Memory B cell (primary cell): ENCODE results near the gene NECTIN2.

Experiments used
- ATAC-seq: fragments of 150-1000 bp; cut with Tn5 transposase; 2 replicates; pipeline ENCODE4 v1.10.0; 2021; ENCODE audit warnings: low read depth, mild to moderate bottlenecking, moderate library complexity
- DNase-seq, 2 donors: peaks; one replicate each; pipeline ENCODE4 v3.0.0; 2022; ENCODE audit warnings: low spot score in 2 of 2
- H3K27ac Mint-ChIP-seq: one replicate; pipeline ENCODE4 v1.8.0; 2022; ENCODE audit warnings: mild to moderate bottlenecking, moderate library complexity, mixed read lengths
- H3K27me3 Mint-ChIP-seq: one replicate; pipeline ENCODE4 v1.8.0; 2022; ENCODE audit warnings: mixed read lengths
- H3K36me3 Mint-ChIP-seq: one replicate; pipeline ENCODE4 v1.8.0; 2022; ENCODE audit warnings: mild to moderate bottlenecking, mixed read lengths
- H3K4me1 Mint-ChIP-seq: one replicate; pipeline ENCODE4 v1.8.0; 2022; ENCODE audit warnings: mixed read lengths
- H3K4me3 Mint-ChIP-seq: one replicate; pipeline ENCODE4 v1.8.0; 2022; ENCODE audit warnings: mild to moderate bottlenecking, moderate library complexity, mixed read lengths
- H3K9me3 Mint-ChIP-seq: one replicate; pipeline ENCODE4 v1.8.0; 2022; ENCODE audit warnings: mixed read lengths

NECTIN2 gene

DNA sequence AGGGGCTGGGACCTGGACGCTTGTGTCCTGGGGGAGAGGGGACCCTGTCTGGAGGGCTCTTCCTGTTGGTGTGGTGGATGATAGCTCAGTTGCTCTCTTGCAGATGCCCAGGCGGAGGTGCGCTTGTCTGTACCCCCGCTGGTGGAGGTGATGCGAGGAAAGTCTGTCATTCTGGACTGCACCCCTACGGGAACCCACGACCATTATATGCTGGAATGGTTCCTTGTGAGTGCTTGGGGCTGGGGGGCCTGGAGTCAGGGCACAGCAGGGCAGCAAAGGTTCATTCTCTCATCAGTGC, 35.0 kb upstream of the NECTIN2 start:
- Mint-ChIP-seq H3K36me3 (no peaks in the 10 kb centered on the region), H3K4me3 (no peak overlapping the region), H3K27me3 (peaks cover 24% of the 10 kb centered on the region), H3K9me3 (no peaks in the 10 kb centered on the region), H3K27ac (no peak overlapping the region), H3K4me1 (peaks cover 5% of the 10 kb centered on the region)
- DNase-seq: no peak
- ATAC-seq: no peak

DNA sequence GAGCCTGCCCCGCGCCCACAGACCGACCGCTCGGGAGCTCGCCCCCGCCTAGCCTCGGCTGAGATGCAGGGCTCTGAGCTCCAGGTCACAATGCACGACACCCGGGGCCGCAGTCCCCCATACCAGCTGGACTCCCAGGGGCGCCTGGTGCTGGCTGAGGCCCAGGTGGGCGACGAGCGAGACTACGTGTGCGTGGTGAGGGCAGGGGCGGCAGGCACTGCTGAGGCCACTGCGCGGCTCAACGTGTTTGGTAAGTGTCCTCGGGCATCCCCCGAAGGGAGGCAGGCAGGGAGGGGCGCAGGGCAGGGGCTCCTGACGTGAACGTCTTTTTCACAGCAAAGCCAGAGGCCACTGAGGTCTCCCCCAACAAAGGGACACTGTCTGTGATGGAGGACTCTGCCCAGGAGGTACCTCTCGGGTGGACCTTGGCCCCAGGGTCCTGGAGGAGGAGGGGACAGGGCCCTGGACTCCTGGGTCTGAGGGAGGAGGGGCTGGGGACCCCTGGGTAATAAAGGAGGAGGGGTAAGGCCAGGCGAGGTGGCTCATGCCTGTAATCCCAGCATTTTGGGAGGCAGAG, 33.9 kb upstream of the NECTIN2 start:
- H3K27ac Mint-ChIP-seq: no peak overlapping the region
- H3K4me3 Mint-ChIP-seq: no peak overlapping the region
- DNase-seq (no peak), ATAC-seq (no peak)
- H3K36me3 Mint-ChIP-seq: no peaks in the 10 kb centered on the region
- H3K27me3 Mint-ChIP-seq: peaks cover 21% of the 10 kb centered on the region
- H3K9me3 Mint-ChIP-seq: no peaks in the 10 kb centered on the region
- H3K4me1 Mint-ChIP-seq: peaks cover 5% of the 10 kb centered on the region

DNA sequence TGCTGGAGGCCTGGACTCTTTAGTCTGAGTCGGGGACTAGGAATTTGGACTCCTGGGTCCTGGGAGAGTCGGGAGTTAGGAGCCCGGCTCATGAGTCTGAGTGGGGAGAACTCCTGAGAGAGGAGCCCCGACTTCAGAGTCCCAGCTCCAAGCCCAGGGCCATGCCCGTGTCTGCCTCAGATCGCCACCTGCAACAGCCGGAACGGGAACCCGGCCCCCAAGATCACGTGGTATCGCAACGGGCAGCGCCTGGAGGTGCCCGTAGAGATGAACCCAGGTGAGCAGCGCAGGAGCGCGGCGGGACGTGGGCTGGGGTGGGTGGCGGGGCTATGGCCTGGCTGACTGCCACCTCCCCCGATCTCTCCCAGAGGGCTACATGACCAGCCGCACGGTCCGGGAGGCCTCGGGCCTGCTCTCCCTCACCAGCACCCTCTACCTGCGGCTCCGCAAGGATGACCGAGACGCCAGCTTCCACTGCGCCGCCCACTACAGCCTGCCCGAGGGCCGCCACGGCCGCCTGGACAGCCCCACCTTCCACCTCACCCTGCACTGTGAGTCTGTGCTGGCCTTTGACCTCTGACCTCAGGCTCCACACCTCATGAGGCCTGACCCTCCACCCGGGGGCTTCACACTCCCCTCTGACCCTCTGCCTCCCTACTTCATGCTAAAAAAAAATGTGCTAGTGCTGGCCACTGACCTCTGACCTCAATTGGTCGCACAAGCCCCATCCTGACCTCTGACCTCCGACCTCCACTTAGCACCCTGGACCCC, 32.8 kb upstream of the NECTIN2 start:
- Mint-ChIP-seq H3K27ac (no peak overlapping the region), H3K9me3 (no peaks in the 10 kb centered on the region), H3K4me3 (no peak overlapping the region), H3K4me1 (peaks cover 3% of the 10 kb centered on the region), H3K36me3 (no peaks in the 10 kb centered on the region), H3K27me3 (peaks cover 19% of the 10 kb centered on the region)
- ATAC-seq: no peak
- no peak for DNase-seq

DNA sequence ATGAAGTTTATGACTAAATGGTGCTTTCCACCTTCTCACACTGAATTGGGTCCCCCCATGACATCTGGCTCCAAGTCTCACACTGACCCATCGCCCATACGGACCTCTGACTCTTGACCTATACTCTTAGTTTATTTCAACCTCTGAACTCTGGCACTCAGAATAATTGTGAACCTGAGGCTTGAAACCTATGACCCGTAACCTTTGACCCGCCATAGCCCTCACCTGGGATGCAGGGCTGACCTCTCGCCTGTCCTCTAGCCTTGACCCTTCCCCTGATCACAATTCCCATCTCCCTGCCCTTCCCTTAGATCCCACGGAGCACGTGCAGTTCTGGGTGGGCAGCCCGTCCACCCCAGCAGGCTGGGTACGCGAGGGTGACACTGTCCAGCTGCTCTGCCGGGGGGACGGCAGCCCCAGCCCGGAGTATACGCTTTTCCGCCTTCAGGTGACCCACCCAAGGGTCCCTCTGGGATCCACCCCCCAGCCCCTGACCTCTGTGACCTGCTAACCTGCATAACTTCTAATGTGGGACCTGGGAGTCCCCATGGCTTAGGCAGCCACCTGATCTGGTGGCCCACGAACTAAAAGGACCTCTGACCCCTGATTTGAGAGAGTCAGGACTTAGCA, 32.1 kb upstream of the NECTIN2 start:
- ATAC-seq (no peak), DNase-seq (no peak)
- no peaks in the 10 kb centered on the region for H3K9me3 Mint-ChIP-seq
- H3K27me3 Mint-ChIP-seq: peaks cover 17% of the 10 kb centered on the region
- no peaks in the 10 kb centered on the region for H3K4me1 Mint-ChIP-seq
- no peaks in the 10 kb centered on the region for H3K36me3 Mint-ChIP-seq
- no peak overlapping the region for H3K4me3 Mint-ChIP-seq
- no peak overlapping the region for H3K27ac Mint-ChIP-seq

DNA sequence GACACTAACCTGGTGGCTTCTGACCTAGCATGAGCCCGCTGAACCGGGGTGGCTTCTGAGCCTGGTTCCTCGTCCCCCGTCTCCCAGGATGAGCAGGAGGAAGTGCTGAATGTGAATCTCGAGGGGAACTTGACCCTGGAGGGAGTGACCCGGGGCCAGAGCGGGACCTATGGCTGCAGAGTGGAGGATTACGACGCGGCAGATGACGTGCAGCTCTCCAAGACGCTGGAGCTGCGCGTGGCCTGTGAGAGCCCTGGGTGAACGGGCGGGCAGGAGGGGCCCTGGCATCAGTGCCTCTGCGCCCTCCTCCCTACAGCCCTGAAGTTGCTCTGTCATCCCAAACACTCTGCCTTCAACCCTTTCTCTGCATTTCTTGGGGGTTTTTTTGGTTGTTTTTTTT, 31.6 kb upstream of the NECTIN2 start:
- Mint-ChIP-seq H3K27ac (no peak overlapping the region), H3K9me3 (no peaks in the 10 kb centered on the region), H3K4me1 (no peaks in the 10 kb centered on the region), H3K27me3 (peaks cover 15% of the 10 kb centered on the region), H3K36me3 (no peaks in the 10 kb centered on the region), H3K4me3 (no peak overlapping the region)
- DNase-seq (no peak), ATAC-seq (no peak)

DNA sequence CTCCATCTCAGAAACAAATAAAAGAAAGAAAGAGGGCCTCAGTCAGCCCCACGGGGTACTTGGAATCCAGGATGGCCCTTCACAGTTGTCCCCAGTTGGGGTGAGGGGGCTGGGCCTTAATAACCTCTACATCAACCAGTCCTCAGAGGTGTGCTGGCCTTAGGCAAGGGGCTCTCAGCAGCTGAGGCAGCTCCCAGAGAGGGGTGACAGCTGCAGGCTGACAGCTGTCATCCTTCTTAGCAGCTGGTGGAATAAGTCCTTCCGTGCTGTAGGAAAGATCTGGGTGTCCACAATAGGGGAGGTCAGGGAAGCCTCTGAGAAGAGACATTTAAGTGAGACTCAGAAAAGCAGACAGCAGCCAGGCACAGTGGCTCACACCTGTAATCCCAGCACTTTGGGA, 29.8 kb upstream of the NECTIN2 start:
- Mint-ChIP-seq H3K4me1 (no peaks in the 10 kb centered on the region), H3K9me3 (no peaks in the 10 kb centered on the region), H3K27ac (no peak overlapping the region), H3K4me3 (no peak overlapping the region), H3K36me3 (no peaks in the 10 kb centered on the region), H3K27me3 (peaks cover 16% of the 10 kb centered on the region)
- ATAC-seq (no peak), DNase-seq (no peak)

DNA sequence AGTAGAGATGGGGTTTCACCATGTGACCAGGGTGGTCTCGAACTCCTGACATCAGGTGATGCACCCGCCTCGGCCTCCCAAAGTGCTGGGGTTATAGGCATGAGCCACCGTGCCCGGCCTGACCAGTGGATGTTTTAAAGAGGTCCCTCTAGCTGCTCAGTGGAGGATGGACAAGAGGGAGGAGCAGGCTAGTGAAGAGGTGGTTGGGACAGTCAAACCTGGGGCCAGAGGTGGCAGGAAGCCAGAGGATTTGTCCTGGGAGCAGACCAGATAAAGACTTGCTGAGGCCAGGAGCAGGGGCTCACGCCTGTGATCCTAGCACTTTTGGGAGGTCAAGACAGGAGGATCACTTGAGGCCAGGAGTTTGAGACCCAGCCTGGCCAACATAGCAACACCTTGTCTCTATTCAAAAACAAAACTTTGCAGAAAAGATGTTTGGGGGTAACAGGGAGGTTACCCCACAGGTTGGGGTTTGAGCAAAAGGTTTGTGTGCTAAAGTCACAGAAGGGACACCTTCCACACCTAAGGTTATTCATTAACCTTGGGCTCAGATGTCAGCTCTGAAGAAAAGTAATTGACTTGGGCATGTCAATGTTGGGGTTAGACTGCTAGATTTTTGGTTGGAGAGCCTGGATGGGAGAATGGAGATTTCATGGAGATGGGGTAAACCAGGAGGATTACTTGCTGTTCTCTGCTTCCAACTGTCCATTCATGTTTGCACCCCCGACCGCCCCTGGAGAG, 28.2 kb upstream of the NECTIN2 start:
- Mint-ChIP-seq H3K27ac (no peak overlapping the region), H3K4me3 (no peak overlapping the region), H3K27me3 (peaks cover 15% of the 10 kb centered on the region), H3K36me3 (no peaks in the 10 kb centered on the region), H3K4me1 (no peaks in the 10 kb centered on the region), H3K9me3 (no peaks in the 10 kb centered on the region)
- DNase-seq (no peak), ATAC-seq (no peak)

DNA sequence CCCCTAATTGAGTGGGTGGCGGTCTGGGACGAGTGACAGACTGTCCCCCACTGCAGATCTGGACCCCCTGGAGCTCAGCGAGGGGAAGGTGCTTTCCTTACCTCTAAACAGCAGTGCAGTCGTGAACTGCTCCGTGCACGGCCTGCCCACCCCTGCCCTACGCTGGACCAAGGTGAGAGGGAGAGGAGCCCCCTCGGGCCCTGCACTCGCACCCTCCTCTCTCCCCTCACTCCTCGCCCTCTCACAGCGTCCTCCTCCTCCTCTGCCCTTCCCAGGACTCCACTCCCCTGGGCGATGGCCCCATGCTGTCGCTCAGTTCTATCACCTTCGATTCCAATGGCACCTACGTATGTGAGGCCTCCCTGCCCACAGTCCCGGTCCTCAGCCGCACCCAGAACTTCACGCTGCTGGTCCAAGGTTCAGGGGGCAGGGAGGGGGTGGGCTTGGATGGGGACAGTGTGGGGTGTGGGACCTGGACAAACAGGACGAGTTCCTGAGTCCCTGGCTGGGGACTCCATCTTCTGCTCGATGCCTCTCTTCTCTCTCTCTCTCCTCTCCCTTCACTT, 27.5 kb upstream of the NECTIN2 start:
- Mint-ChIP-seq H3K4me1 (no peaks in the 10 kb centered on the region), H3K27ac (no peak overlapping the region), H3K4me3 (no peak overlapping the region), H3K36me3 (no peaks in the 10 kb centered on the region), H3K9me3 (no peaks in the 10 kb centered on the region), H3K27me3 (peaks cover 14% of the 10 kb centered on the region)
- ATAC-seq (no peak), DNase-seq (no peak)

DNA sequence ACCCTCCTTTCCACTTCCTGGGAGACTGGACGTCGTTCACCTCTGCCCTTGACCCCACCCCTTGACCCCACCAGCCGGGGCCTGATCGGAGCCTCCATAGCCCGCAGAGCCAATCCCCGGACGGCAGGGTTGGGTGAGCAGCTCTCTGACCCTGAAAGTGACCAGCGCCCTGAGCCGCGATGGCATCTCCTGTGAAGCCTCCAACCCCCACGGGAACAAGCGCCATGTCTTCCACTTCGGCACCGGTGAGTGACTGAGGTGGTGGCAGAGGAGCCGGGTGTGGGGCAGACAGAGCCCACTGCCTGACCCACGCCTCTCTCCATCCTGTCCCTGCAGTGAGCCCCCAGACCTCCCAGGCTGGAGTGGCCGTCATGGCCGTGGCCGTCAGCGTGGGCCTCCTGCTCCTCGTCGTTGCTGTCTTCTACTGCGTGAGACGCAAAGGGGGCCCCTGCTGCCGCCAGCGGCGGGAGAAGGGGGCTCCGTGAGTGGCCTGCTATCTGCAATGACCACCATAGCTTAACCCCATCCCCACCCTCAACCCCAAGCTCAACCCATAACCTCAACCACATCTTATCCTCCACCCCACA, 26.8 kb upstream of the NECTIN2 start:
- Mint-ChIP-seq H3K4me1 (no peaks in the 10 kb centered on the region), H3K4me3 (no peak overlapping the region), H3K27me3 (peaks cover 12% of the 10 kb centered on the region), H3K36me3 (no peaks in the 10 kb centered on the region), H3K27ac (no peak overlapping the region), H3K9me3 (no peaks in the 10 kb centered on the region)
- no peak for DNase-seq
- ATAC-seq: no peak

DNA sequence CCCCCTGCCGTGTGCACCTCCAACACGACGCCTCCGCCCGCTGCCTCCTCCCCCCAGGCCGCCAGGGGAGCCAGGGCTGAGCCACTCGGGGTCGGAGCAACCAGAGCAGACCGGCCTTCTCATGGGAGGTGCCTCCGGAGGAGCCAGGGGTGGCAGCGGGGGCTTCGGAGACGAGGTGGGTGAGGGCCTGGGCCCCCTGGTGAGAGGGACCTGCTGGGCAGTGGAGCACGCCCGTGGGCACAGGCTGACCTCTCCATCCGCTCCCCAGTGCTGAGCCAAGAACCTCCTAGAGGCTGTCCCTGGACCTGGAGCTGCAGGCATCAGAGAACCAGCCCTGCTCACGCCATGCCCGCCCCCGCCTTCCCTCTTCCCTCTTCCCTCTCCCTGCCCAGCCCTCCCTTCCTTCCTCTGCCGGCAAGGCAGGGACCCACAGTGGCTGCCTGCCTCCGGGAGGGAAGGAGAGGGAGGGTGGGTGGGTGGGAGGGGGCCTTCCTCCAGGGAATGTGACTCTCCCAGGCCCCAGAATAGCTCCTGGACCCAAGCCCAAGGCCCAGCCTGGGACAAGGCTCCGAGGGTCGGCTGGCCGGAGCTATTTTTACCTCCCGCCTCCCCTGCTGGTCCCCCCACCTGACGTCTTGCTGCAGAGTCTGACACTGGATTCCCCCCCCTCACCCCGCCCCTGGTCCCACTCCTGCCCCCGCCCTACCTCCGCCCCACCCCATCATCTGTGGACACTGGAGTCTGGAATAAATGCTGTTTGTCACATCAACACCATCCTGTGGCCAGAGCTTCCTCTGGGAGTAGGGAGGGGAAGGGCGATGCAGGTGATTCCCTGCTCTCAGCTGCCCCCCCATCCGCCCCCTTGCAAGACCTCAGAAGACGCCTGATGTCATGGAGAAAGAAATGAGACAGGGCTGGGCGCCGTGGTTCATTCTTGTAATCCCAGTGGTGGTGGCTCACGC, 25.2 kb upstream of the NECTIN2 start:
- no peak overlapping the region for H3K27ac Mint-ChIP-seq
- H3K36me3 Mint-ChIP-seq: no peaks in the 10 kb centered on the region
- no peak for ATAC-seq
- H3K27me3 Mint-ChIP-seq: peaks cover 11% of the 10 kb centered on the region
- no peak for DNase-seq
- no peaks in the 10 kb centered on the region for H3K9me3 Mint-ChIP-seq
- no peak overlapping the region for H3K4me3 Mint-ChIP-seq
- no peaks in the 10 kb centered on the region for H3K4me1 Mint-ChIP-seq

DNA sequence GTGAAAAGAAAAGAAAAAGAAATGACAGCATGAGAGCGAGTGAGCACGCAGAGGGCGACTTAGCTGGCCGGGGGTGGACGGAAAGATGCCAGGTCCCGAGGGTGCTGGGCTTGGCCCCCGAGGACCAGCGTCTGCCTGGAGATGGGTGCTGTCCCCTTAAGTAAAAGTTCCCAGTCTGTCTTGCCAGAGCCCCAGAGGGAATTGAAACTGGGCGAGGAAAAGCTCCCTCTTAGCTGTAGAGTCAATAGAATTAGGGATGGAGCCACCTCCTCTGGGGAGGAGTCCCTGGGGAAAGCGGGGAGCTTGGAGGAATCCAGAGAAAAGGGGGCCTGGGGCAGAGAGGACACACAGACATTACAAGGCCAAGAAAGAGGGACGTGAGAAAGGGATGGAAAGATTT, 23.9 kb upstream of the NECTIN2 start:
- Mint-ChIP-seq H3K27me3 (peaks cover 11% of the 10 kb centered on the region), H3K4me1 (no peaks in the 10 kb centered on the region), H3K27ac (no peak overlapping the region), H3K9me3 (no peaks in the 10 kb centered on the region), H3K4me3 (no peak overlapping the region), H3K36me3 (no peaks in the 10 kb centered on the region)
- ATAC-seq (no peak), DNase-seq (no peak)

DNA sequence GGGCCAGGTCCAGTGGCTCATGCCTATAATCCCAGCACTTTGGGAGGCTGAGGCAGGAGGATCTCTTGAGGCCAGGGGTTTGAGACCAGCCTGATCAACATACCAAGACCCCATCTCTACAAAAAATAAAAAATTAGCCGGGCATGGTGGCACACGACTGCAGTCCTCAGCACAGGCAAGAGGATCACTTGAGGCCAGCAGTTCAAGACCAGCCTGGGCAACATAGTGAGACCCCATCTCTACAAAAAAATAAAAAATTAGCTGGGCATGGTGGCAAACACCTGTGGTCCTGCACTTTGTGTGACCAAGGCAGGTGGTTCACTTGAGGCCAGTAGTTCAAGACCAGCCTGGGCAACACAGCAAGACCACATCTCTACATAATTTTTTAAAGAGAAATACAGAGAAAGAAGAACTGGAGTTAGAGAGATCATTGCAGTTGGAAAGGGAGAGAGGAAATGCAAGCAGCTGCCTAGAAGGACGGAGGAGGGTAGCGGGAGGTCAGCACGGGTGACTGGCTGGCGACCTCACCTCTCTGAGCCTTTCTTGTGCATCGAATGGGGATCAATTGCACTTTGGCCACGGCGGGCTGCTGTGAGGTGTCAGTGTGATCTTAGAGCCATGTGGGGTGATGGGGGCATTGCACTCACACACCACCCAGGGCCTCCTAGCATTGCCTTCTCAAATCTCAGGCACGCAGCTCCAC, 23.3 kb upstream of the NECTIN2 start:
- ATAC-seq: no peak
- Mint-ChIP-seq H3K4me1 (no peaks in the 10 kb centered on the region), H3K4me3 (no peak overlapping the region), H3K27ac (no peak overlapping the region), H3K27me3 (peaks cover 11% of the 10 kb centered on the region), H3K9me3 (no peaks in the 10 kb centered on the region), H3K36me3 (no peaks in the 10 kb centered on the region)
- DNase-seq: no peak

DNA sequence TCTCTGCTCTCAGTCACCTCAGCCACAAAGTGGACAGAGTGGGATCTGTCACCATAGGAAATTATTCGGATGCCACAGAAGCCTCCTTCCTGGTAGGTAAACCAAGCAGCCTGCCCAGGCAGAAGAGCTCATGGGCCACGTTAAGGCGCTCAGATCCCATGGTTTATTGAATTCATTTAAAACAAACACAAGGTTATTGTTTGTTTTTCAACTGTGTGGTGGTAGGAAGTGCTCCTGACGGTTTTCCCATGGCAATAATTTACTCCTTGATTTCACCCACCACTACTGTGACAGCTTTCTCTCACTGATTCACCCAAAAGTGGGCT, 22.8 kb upstream of the NECTIN2 start:
- peaks cover 11% of the 10 kb centered on the region for H3K27me3 Mint-ChIP-seq
- H3K4me3 Mint-ChIP-seq: no peak overlapping the region
- no peaks in the 10 kb centered on the region for H3K36me3 Mint-ChIP-seq
- ATAC-seq (no peak), DNase-seq (no peak)
- H3K4me1 Mint-ChIP-seq: no peaks in the 10 kb centered on the region
- no peak overlapping the region for H3K27ac Mint-ChIP-seq
- H3K9me3 Mint-ChIP-seq: no peaks in the 10 kb centered on the region
